Measurements from ENCODE around the gene EIF4G3.

Gene EIF4G3

GRCh38 chr1:20987831-20988825, 188.6 kb downstream of the EIF4G3 start:
- DNase-seq: no peak

GRCh38 chr1:20983297-20983889, 193.3 kb downstream of the EIF4G3 start:
- DNase-seq: no peak

DNA sequence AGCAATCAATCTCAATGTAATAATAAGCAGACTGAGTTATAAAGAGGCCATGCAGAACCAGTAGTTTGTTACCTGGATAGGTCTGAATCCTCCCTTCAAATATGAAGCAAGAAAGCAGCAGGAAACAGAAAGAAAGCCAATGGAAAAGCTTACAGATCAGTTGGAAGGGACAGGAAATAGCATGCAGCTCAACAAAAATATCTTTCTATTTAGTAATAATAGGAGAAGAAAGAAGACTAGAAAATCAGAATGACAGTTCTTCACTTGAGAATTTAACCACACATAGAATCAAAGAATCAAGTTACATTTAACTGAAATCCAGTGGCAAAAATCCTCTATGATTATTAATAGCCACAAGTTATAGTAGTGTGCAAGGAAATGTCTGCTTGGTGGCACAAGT, 194.4 kb downstream of the EIF4G3 start:
- no peak for DNase-seq

DNA sequence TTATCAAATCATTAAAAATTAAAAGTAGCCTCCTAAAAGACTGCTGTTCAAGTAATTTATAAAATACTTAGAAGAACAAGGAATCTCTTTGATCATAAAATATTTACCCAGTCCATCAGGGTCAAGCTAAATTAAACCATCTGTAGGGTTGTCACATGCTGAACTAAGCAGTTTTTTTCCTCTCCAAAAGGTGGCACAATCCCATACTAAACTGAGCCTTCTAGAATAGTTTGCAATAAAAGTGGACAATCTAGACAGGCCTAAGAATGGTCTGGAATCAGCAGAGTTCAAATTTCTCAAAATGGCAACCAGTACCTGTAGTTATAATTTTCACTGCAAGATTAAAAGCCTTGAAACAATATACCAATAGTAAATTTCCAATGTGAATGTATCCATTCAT, 194.8 kb downstream of the EIF4G3 start:
- DNase-seq: no peak

- DNase-seq: no peak
Measured at GRCh38 chr1:20980051-20980450, 196.6 kb downstream of the EIF4G3 start.

- no peak for DNase-seq
Measured at GRCh38 chr1:20978413-20978812, 198.3 kb downstream of the EIF4G3 start.

GRCh38 chr1:20975668-20976067, 201.0 kb downstream of the EIF4G3 start:
- no peak for DNase-seq

DNA sequence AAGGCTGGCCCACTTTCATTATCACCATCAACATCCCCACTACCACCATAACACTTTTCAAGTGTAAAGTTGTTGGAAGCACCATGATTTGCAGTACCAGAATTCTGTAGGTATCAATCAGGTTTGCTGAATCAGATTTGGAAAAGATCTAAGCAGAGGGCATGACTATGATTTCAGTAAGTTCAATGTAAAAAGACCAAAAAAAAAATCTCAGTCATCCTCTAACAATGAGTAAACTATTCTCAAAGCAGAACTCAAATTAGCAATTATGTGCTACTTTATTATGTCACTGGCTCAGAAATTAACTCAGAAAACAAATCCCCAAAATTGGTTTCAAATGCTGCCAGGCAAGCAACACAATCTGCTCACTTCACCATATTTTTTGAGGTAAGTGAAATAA, 201.7 kb downstream of the EIF4G3 start:
- DNase-seq: no peak

DNA sequence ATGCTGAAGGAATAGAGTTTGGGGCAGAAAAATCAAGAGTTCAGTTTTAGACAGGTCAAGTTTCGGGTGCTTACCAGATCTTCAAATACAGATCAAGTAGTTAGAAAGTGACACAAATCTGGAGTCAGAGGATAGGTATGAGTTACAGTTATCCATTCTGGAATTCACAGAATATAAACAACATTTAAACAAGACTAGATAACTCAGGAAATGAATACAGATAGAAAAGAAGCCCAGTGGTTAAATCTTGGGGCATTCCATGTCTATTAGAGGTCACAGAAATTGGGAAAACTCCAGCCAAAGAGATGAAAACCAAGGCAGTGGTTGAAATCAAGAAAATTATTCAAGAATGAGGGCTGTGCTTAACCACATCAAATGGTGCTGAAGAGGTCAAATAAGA, 202.6 kb downstream of the EIF4G3 start:
- no peak for DNase-seq

- no peak for DNase-seq
Measured at GRCh38 chr1:20972855-20973254, 203.8 kb downstream of the EIF4G3 start.

GRCh38 chr1:20964540-20965484, 211.9 kb downstream of the EIF4G3 start:
- no peak for DNase-seq

DNA sequence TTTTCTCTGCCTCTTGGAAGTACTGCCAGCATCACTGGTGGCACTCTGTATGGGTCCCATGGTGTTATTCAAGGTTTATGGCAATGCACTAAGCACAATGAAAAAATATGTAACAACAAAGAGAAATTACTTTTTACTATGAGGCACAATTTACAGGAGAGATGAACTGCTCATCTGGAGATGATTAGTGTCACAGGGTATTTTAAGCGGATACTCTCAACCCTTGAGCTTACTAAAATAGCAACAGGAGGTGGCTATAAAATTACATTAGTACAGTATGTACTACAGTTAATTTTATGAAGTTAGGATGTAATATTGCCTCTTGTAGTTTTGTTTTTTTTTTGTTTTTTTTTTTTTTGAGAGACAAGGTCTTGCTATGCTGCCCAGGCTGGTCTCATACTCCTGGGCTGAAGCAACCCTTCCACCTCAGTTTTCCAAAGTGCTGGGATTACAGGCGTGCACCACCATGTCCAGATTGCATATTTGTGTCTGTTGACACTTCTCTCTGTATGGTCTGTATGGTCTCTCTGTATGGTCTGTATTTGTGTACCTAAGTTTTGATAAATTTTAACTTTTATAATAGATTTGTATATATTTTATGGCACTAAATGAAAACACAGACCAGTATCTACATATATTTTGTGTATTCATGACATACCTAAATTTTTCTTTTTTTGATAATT, 214.0 kb downstream of the EIF4G3 start:
- DNase-seq: no peak

- no peak for DNase-seq
Measured at GRCh38 chr1:20958430-20958829, 218.3 kb downstream of the EIF4G3 start.

DNA sequence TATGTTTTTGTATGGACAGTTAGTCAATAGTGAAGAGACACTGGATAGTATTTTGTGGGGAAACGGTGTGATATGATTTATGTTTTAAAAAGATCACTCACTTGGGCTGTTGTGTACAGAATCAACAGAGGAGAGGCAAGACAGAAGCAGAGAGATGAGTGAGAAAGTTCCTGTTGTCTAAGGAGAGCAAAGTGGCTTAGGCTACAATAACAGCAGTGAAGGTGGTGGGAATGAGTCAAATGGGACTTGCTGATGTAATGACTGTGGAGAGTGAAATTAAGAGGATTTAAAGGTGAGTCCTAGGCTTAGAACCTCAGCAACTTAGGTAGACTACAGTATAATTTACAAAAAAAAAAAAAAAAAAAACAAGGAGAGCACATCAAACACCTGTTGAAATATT, 220.4 kb downstream of the EIF4G3 start:
- DNase-seq: no peak

DNA sequence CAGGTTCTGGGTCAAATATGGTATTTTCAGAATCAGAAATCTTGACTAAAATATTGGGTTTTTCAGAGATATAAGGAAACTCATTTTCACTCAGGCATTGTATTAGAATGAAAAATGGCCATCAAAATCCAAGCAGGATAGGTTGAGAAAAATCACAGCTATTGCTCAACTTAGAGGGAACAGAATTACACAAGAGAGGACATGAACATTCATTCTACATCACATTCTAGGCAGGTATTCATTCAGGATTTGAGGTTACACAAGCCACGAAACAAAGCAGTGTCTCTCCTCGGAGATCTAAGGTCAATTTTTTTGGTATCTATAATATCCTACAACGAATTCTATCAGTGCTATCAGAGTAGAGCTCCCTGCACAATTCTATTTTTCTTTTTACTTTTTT, 226.0 kb downstream of the EIF4G3 start:
- DNase-seq: no peak

DNA sequence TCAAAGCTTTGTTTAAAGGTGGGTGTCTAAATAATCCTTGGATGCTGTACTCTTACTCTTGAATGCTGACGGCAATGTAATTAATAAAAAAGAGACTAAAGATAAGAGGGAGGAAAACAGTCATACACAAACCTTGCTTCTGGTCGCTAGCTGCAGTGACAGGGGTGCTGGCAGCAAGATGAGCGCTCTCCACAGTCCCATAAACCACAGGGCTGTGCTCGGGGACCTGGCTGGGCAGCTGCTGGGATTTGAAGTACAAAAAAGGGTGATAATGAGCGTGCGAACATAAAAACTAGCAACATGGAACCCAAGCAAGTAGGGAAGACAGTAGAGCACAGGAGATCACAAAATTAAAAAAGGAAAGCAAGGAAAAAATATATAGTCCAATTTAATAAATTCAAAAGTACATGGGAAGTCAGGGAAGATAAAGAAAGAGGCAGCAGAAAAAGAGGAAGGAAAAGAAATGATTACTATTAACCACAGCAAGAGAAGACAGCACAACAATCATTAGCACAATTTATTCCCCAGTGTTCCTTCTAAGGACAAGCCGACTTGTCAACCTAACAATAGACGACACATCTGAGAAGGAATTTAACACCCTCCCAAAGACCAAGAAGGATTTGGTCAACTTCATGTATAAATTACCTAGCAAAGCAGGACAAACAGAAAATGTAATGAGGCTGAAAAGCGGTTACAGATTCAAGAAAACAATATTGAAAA, 226.7 kb downstream of the EIF4G3 start:
- DNase-seq: no peak

- DNase-seq: no peak
Measured at GRCh38 chr1:20948101-20948500, 228.6 kb downstream of the EIF4G3 start.

DNA sequence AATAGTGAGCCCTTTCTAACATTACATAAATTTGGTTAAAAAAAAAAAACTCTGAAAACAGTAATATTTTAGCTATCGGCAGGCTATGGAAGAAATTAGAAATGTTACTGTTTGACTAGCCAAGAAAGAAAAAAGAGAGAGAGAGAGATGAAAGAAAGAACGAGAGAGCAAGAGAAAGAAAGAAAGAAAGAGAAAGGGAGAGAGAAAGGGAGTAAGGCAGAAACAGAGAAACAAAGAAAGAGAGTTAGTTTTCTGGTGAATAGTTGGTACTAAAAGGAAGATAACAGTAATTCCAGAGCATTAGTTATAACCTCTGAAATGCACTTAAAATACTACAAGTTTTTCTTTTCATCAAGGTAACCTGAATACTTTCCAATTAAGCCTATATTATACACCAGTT, 229.3 kb downstream of the EIF4G3 start:
- DNase-seq: no peak

DNA sequence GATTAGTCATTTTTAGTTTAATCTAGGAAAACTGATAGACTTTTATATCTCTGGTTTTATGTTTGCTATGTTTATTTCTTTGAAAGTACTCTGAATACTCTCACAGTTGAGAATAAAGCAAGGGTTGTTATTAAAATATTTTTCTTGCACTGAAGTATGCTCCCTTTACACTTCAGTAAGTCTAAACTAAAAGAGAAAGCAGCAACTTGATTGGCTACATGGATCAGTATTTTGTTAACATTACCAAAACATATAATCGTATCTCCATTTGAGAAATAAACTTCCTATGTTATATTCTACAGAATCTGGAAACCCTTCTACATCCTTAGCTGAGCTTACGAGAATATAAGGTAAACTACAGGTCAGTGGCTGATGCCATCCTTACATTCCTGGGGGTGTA, 240.1 kb downstream of the EIF4G3 start:
- no peak for DNase-seq

- DNase-seq: no peak
Measured at GRCh38 chr1:20936216-20936615, 240.5 kb downstream of the EIF4G3 start.

DNA sequence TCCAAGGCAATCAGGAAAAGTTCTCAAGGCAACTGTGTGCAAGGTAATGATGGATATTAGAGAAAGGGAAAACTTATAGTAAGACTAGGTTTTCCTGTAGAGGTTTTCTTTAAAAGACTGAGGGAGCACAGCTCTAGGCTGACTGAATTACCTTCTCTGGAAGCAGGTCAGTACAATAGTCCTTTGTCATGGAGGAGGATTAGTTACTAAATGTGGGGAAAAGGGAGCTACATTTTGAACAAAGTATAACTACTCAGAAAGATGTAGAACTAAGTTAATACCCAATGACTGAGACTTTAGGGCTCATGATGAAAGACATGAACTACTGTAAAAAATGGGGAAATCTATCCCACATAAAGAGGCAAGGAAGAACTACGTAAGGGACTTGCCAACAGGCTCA, 241.0 kb downstream of the EIF4G3 start:
- no peak for DNase-seq

DNA sequence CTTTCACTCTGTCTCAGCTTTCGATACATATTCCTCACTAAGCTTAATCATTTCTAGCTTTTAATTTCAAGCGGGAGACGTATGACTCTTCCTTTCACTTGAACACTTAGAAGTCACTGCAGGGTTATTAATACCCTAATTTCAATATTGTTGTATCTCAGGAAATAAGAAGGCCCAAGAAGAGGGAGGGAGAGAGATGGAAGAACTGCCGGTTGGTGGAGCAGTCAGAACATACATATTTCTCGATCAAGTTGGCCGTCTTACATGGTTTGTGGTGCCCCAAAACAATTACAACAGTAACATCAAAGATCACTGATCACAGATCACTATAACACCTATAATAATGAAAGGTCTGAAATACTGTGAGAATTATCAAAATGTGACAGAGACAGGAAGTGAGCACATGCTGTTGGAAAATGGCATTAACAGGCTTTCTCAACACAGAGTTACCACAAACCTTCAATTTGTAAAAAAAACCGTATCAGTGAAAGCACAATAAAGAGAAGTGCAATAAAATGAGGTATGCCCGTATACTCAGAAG, 244.2 kb downstream of the EIF4G3 start:
- DNase-seq: peak; percentile 42

Data from stimulated activated CD4-positive, alpha-beta T cell treated with anti-CD3 and anti-CD28 coated beads, Interleukin-4, amount 100 ng/mL, for 24 hours (primary cell).